ENCODE data around the gene PRDM2. TPM values are rescaled to one million over a fixed set of nuclear protein-coding genes. Genes with fewer than 3 reads are reported as not detected.

PRDM2 gene
- total and polyA plus RNA-seq, 2 of the 13 experiments (the other 11 are each of a cell fraction or from before 2014, with no cell fraction given) = 4.0 to 6.5 TPM

GRCh38 chr1:13735168-13735930 is 35.4 kb downstream of the PRDM2 start:
- intact Hi-C loops (cut with micrococcal nuclease; ENCODE audit: unreplicated experiment) = no loop called here
- ATAC-seq (no peak), DNase-seq (ENCODE audit: low spot score) (no peak), FAIRE-seq (no peak)
- no peak overlapping the region for H2AFZ ChIP-seq (ENCODE audit: low read length)
- no peak overlapping the region for H3K9ac ChIP-seq (ENCODE audit: insufficient read depth, low read depth, low read length)
- H3K9me3 ChIP-seq (ENCODE audit: low read length) = no peaks in the 10 kb centered on the region
- H3K4me3 ChIP-seq (replicated peaks in 1 of 3; ENCODE audit: insufficient read depth in 1 of 3, low read depth in 2 of 3, low read length in 3 of 3) = no peak overlapping the region
- ChIA-PET CTCF (ENCODE audit: low intra/inter-chr PET ratio, low total read pairs) (no interaction called here), POLR2A (no interaction called here)
- no peaks in the 10 kb centered on the region for H3K4me1 ChIP-seq (ENCODE audit: insufficient read depth, low read length)
- in situ Hi-C loops (cut with HindIII; ENCODE audit: extremely low pct_ligation_motif_present, low pct_unique_long_range_greater_than_20kb) = no loop called here
- no peaks in the 10 kb centered on the region for H3K36me3 ChIP-seq (replicated peaks in 1 of 2; ENCODE audit: control insufficient read depth in 1 of 2, insufficient read depth in 2 of 2, low read length in 2 of 2)
- H3K79me2 ChIP-seq (ENCODE audit: insufficient read depth, low read length) = no peaks in the 10 kb centered on the region
- peaks cover 0 to 41% of the 10 kb centered on the region in 2 experiments; a peak in 4 of 5 replicates for H3K27me3 ChIP-seq (ENCODE audit: control insufficient read depth in 1 of 2, insufficient read depth in 2 of 2, low read length in 2 of 2)
- H3K4me2 ChIP-seq (ENCODE audit: low read depth, low read length) = no peak overlapping the region
- no peak overlapping the region for H3K27ac ChIP-seq (ENCODE audit: extremely low read length, insufficient read depth, low read length)
- 24% methylated on average over 11 of the region's 11 CpGs for whole genome bisulfite sequencing (ENCODE audit: low lambda C conversion rate)
- BruUV-seq (replicated peaks) = no TSS peak
- H4K20me1 ChIP-seq (ENCODE audit: insufficient read depth, low read length) = no peaks in the 10 kb centered on the region
- TF ChIP-seq ZNF558 (CRISPR knock-in tag; IDR thresholded peaks at IDR 0.05; ENCODE audit: borderline replicate concordance) = no peak
- no peak for TF ChIP-seq ATF6 (CRISPR knock-in tag; conservative IDR thresholded peaks at IDR 0.05)
- TF ChIP-seq RAD21 (CRISPR knock-in tag; IDR thresholded peaks at IDR 0.05) = no peak
- no peak for TF ChIP-seq ZNF569 (CRISPR knock-in tag; IDR thresholded peaks at IDR 0.05; ENCODE audit: borderline replicate concordance)
- TF ChIP-seq MEF2D (CRISPR knock-in tag; IDR thresholded peaks at IDR 0.05) = no peak
- TF ChIP-seq AKAP8 (CRISPR knock-in tag; IDR thresholded peaks at IDR 0.05) = no peak
- no peak for TF ChIP-seq U2AF1 (optimal IDR thresholded peaks at IDR 0.05; ENCODE audit: low read depth, low read length)
- TF ChIP-seq ZNF749 (CRISPR knock-in tag; IDR thresholded peaks at IDR 0.05; ENCODE audit: borderline replicate concordance) = no peak
- no peak for TF ChIP-seq RFX3 (CRISPR knock-in tag; IDR thresholded peaks at IDR 0.05)
- TF ChIP-seq AKNA (CRISPR knock-in tag; IDR thresholded peaks at IDR 0.05; ENCODE audit: borderline replicate concordance) = no peak
- no peak for TF ChIP-seq EP300 (IDR thresholded peaks at IDR 0.05; ENCODE audit: low read depth in 2 of 2, low read length in 2 of 2)
- TF ChIP-seq EP300 (CRISPR knock-in tag; IDR thresholded peaks at IDR 0.05; ENCODE audit: borderline replicate concordance) = no peak

All from HepG2 (cell line).